ENCODE data around the gene TRAPPC6A.
A peak's percentile ranks its signal among the peaks of the same experiment; 100 is the strongest.

TRAPPC6A gene, protein sequence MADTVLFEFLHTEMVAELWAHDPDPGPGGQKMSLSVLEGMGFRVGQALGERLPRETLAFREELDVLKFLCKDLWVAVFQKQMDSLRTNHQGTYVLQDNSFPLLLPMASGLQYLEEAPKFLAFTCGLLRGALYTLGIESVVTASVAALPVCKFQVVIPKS

DNA sequence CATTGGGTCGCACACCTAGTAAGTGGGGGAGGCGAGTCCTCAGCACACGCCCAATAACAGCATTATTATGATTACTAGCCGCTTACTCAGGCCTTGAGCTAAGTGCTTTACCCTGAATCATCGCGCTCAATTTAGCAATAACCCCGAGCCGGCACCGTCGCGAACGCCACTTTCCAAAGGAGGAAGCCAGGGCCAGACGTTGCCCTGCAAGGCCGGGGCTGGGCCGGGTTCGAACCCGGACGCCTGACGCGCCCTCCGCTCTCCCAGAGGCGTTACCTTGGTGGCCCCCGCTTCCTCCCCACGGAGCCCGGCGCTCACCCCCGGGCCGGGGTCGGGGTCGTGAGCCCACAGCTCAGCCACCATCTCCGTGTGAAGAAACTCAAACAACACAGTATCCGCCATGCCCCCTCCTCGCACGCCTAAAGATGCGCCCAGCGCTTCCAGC lies at the start of gene TRAPPC6A:
Gene TRAPPC6A (minus strand): TSS at position 421 of the 445 bp plus-strand sequence. CDS start 19 bp downstream, at position 402.
- Histone ChIP-seq H3K9me3 (ENCODE audit: insufficient read depth, low read length) (no peaks in the 10 kb centered on the region), H3K4me2 (ENCODE audit: low read length) (peak within 1 kb of the TSS; percentile 91), H3K36me3 (replicated peaks; ENCODE audit: low read depth, low read length) (peaks cover 7% of the 10 kb centered on the region), H3K27me3 (ENCODE audit: low read depth, low read length) (no peaks in the 10 kb centered on the region), H3K9ac (ENCODE audit: low read length) (peak within 1 kb of the TSS; percentile 92), H3K27ac (ENCODE audit: low read length) (peak within 1 kb of the TSS; percentile 58), H4K20me1 (ENCODE audit: insufficient read depth, low read length) (no peaks in the 10 kb centered on the region), H2AFZ (ENCODE audit: low read depth, low read length) (peak within 1 kb of the TSS; percentile 83), H3K4me1 (ENCODE audit: low read length) (peaks cover 8% of the 10 kb centered on the region; the same call in 1 of the 2 replicates), H3K4me3 (ENCODE audit: low read length) (peak within 1 kb of the TSS; percentile 92), H3K79me2 (ENCODE audit: low read length) (peaks cover 32% of the 10 kb centered on the region)
- TF ChIP-seq EZH2phosphoT487 (IDR thresholded peaks at IDR 0.05; ENCODE audit: low read depth) = no peak
- TF ChIP-seq, protein P1, sequence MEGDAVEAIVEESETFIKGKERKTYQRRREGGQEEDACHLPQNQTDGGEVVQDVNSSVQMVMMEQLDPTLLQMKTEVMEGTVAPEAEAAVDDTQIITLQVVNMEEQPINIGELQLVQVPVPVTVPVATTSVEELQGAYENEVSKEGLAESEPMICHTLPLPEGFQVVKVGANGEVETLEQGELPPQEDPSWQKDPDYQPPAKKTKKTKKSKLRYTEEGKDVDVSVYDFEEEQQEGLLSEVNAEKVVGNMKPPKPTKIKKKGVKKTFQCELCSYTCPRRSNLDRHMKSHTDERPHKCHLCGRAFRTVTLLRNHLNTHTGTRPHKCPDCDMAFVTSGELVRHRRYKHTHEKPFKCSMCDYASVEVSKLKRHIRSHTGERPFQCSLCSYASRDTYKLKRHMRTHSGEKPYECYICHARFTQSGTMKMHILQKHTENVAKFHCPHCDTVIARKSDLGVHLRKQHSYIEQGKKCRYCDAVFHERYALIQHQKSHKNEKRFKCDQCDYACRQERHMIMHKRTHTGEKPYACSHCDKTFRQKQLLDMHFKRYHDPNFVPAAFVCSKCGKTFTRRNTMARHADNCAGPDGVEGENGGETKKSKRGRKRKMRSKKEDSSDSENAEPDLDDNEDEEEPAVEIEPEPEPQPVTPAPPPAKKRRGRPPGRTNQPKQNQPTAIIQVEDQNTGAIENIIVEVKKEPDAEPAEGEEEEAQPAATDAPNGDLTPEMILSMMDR (IDR thresholded peaks at IDR 0.05; ENCODE audit: low read depth, low read length) = no peak

DNA sequence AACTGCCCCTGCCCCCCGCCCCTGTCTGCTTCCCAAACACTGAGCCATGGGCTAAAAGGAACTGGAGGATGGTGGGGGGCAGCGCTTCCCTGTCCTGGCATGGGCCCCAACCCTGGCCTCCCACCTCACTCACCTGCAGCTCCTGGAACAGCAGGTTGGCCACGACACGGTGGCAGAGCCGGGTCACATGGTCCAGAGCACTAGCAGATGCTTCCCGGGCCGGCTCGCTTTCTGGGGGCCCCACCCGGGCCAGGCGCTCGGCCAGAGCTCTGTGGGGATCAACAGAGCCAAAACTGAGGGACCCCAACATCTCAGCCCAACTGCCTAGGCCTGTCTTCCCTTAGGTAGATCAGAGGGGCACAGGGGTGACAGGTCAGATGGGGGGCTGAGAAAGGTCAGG lies 46.6 kb upstream of the TRAPPC6A start:
- Histone ChIP-seq H3K4me3 (ENCODE audit: low read length) (no peak overlapping the region), H3K36me3 (replicated peaks; ENCODE audit: low read depth, low read length) (no peaks in the 10 kb centered on the region), H4K20me1 (ENCODE audit: insufficient read depth, low read length) (no peaks in the 10 kb centered on the region), H2AFZ (ENCODE audit: low read depth, low read length) (no peak overlapping the region), H3K27ac (ENCODE audit: low read length) (no peak overlapping the region), H3K27me3 (ENCODE audit: low read depth, low read length) (peaks cover 26% of the 10 kb centered on the region), H3K79me2 (ENCODE audit: low read length) (no peaks in the 10 kb centered on the region), H3K9me3 (ENCODE audit: insufficient read depth, low read length) (no peaks in the 10 kb centered on the region), H3K9ac (ENCODE audit: low read length) (no peak overlapping the region), H3K4me1 (ENCODE audit: low read length) (peaks cover 5% of the 10 kb centered on the region; the same call in 1 of the 2 replicates), H3K4me2 (ENCODE audit: low read length) (no peak overlapping the region)
- TF ChIP-seq, protein P1 (IDR thresholded peaks at IDR 0.05; ENCODE audit: low read depth, low read length) = no peak
- TF ChIP-seq EZH2phosphoT487 (IDR thresholded peaks at IDR 0.05; ENCODE audit: low read depth) = no peak

DNA sequence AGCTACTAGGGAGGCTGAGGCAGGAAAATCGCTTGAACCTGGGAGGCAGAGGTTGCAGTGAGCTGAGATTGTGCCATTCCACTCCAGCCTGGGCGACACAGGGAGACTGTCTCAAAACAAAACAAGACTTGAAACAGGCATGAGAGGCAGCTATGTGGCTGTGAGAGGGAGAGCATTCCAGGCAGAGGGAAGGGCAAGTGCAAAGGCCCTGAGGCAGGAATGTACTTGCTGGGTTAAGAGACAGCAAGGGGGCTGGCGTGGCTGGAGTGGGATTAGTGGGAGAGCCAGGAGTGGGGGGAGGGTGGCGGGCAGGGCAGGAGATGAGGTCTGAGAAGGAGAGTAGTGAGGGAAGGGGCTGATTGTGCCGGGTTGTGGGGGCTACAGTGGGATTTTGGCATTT lies 45.8 kb upstream of the TRAPPC6A start:
- H3K4me3 ChIP-seq (ENCODE audit: low read length) = no peak overlapping the region
- H3K4me2 ChIP-seq (ENCODE audit: low read length) = no peak overlapping the region
- H2AFZ ChIP-seq (ENCODE audit: low read depth, low read length) = no peak overlapping the region
- no peak overlapping the region for H3K9ac ChIP-seq (ENCODE audit: low read length)
- peaks cover 9% of the 10 kb centered on the region for H3K4me1 ChIP-seq (ENCODE audit: low read length)
- no peak overlapping the region for H3K27ac ChIP-seq (ENCODE audit: low read length)
- H3K27me3 ChIP-seq (ENCODE audit: low read depth, low read length) = peaks cover 29% of the 10 kb centered on the region
- H4K20me1 ChIP-seq (ENCODE audit: insufficient read depth, low read length) = no peaks in the 10 kb centered on the region
- H3K9me3 ChIP-seq (ENCODE audit: insufficient read depth, low read length) = no peaks in the 10 kb centered on the region
- no peaks in the 10 kb centered on the region for H3K79me2 ChIP-seq (ENCODE audit: low read length)
- TF ChIP-seq EZH2phosphoT487 (IDR thresholded peaks at IDR 0.05; ENCODE audit: low read depth) = no peak
- TF ChIP-seq, protein P1 (IDR thresholded peaks at IDR 0.05; ENCODE audit: low read depth, low read length) = no peak
- H3K36me3 ChIP-seq (replicated peaks; ENCODE audit: low read depth, low read length) = no peaks in the 10 kb centered on the region

DNA sequence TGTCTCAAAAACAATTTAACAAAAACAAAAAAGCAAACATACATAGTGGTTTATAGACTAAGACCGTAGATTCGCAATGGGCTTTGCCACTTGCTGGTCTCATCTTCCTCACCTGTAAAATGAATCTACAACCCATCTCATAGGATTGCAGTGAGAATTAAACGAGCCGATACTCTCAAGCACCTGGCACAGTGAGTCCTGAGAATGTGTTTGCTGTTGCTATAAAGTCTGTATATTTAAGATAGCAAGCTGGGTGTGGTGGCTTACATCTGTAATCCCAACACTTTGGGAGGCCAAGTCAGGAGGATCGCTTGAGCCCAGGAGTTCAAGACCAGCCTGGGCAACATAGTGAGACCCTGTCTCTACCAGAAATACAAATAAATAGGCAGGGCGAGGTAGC lies 44.7 kb upstream of the TRAPPC6A start:
- Histone ChIP-seq H3K4me1 (ENCODE audit: low read length) (peaks cover 9% of the 10 kb centered on the region), H3K27ac (ENCODE audit: low read length) (no peak overlapping the region), H3K36me3 (replicated peaks; ENCODE audit: low read depth, low read length) (no peaks in the 10 kb centered on the region), H3K4me2 (ENCODE audit: low read length) (no peak overlapping the region), H2AFZ (ENCODE audit: low read depth, low read length) (no peak overlapping the region), H3K9ac (ENCODE audit: low read length) (no peak overlapping the region), H3K79me2 (ENCODE audit: low read length) (no peaks in the 10 kb centered on the region), H3K27me3 (ENCODE audit: low read depth, low read length) (peaks cover 29% of the 10 kb centered on the region), H4K20me1 (ENCODE audit: insufficient read depth, low read length) (no peaks in the 10 kb centered on the region), H3K4me3 (ENCODE audit: low read length) (no peak overlapping the region), H3K9me3 (ENCODE audit: insufficient read depth, low read length) (no peaks in the 10 kb centered on the region)
- TF ChIP-seq EZH2phosphoT487 (IDR thresholded peaks at IDR 0.05; ENCODE audit: low read depth) = no peak
- TF ChIP-seq, protein P1 (IDR thresholded peaks at IDR 0.05; ENCODE audit: low read depth, low read length) = no peak

Data from OCI-LY3 (cell line).